HCT116 (cell line): ENCODE results near the gene ANKRD18A. TPM values are rescaled to one million over a fixed set of nuclear protein-coding genes. Genes with fewer than 3 reads are reported as not detected.
A peak's percentile ranks its signal among the peaks of the same experiment; 100 is the strongest.

Experiments
- ATAC-seq: fragments of 200-7000 bp; cut with Tn5 transposase; 2 replicates; pipeline ENCODE4 v1.9.1; 2020; ENCODE audit warnings: mild to moderate bottlenecking, moderate library complexity
- BruUV-seq: library from RNA; stranded (reverse); fragments of 400-500 nt; replicated peaks from 2 replicates; lab custom pipeline; 2021; lab: Mats Ljungman, UMichigan
- CTCF ChIA-PET: fragments of 300-600 bp; sonication (Branson Sonifier 250); formaldehyde crosslinking; loops from one replicate; lab custom pipeline; 2021; ENCODE audit warnings: antibody characterized with exemption; lab: Charles Lee
- POLR2A ChIA-PET: fragments of 300-600, 350-600 bp; sonication (Branson Sonifier 250); formaldehyde crosslinking; loops from one replicate; lab custom pipeline; 2021; ENCODE audit warnings: antibody characterized with exemption; lab: Charles Lee
- RAD21 ChIA-PET, 2 experiments: fragments of 300-600 bp; sonication (Branson Sonifier 250); formaldehyde crosslinking; loops; one replicate each; lab custom pipeline; 2023; ENCODE audit warnings: low total read pairs in 2 of 2; ENCODE audit not compliant: uncharacterized antibody in 2 of 2, unreplicated experiment in 2 of 2, low non-redundant PET in 1 of 2; lab: Charles Lee
- DNase-seq: peaks from one replicate; pipeline ENCODE4 v3.0.0-alpha.2; 2010; ENCODE audit warnings: low read depth, low spot score
- H2AFZ ChIP-seq: fragments of 200-600 bp; shearing (Covaris generic), sonication (generic); 2 replicates; pipeline ENCODE4 v1.6.1; 2017; ENCODE audit warnings: low read depth, mixed run types, mixed read lengths, antibody characterized with exemption, low read length; ENCODE audit not compliant: poor library complexity, severe bottlenecking
- H3K27ac ChIP-seq: 2 replicates; pipeline ENCODE4 v1.5.1; 2012; ENCODE audit warnings: low read depth, low read length
- H3K27me3 ChIP-seq: fragments of 200-600 bp; sonication (generic); 2 replicates; pipeline ENCODE4 v1.6.1; 2016; ENCODE audit warnings: mixed run types, low read length, mixed read lengths; ENCODE audit not compliant: insufficient read depth
- H3K36me3 ChIP-seq, 2 experiments: fragments of 200-500 bp in 1 of 2; fragments of 200-600 bp in 1 of 2; sonication (Bioruptor generic) in 1 of 2; sonication (generic) in 1 of 2; 2 replicates each; pipeline versions ENCODE4 v1.5.1 to v1.6.1; 2014 to 2016; ENCODE audit warnings: low read length in 2 of 2, inconsistent platforms in 1 of 2, mixed read lengths in 1 of 2, mixed run types in 1 of 2; ENCODE audit not compliant: insufficient read depth in 2 of 2, control insufficient read depth in 1 of 2
- H3K4me1 ChIP-seq, 2 experiments: fragments of 200-600 bp in 1 of 2; sonication (generic) in 1 of 2; 2 replicates each; pipeline versions ENCODE4 v1.5.1 to v1.6.1; 2012 to 2017; ENCODE audit warnings: low read length in 2 of 2, inconsistent platforms in 1 of 2, mild to moderate bottlenecking in 1 of 2, mixed read lengths in 1 of 2, mixed run types in 1 of 2, moderate library complexity in 1 of 2; ENCODE audit not compliant: insufficient read depth in 2 of 2, control insufficient read depth in 1 of 2
- H3K4me2 ChIP-seq: fragments of 200-600 bp; sonication (generic); 2 replicates; pipeline ENCODE4 v1.6.1; 2017; ENCODE audit warnings: mixed run types, low read length, mixed read lengths
- H3K4me3 ChIP-seq, 2 experiments: fragments of 200-600 bp in 1 of 2; sonication (generic) in 1 of 2; replicated peaks in 1 of 2; 2 replicates each; pipeline ENCODE4 v1.5.1; 2011 to 2016; ENCODE audit warnings: low read length in 2 of 2, control low read depth in 1 of 2, low read depth in 1 of 2, mild to moderate bottlenecking in 1 of 2, mixed read lengths in 1 of 2, mixed run types in 1 of 2
- H3K79me2 ChIP-seq: fragments of 200-600 bp; sonication (generic); 2 replicates; pipeline ENCODE4 v1.6.1; 2017; ENCODE audit warnings: mild to moderate bottlenecking, mixed run types, low read length, moderate library complexity, mixed read lengths; ENCODE audit not compliant: insufficient read depth
- H3K9ac ChIP-seq: fragments of 200-600 bp; sonication (generic); 2 replicates; pipeline ENCODE4 v1.6.1; 2016; ENCODE audit warnings: low read length, mixed read lengths
- H3K9me2 ChIP-seq: fragments of 200-600 bp; sonication (generic), shearing (Covaris generic); 2 replicates; pipeline ENCODE4 v1.6.1; 2017; ENCODE audit warnings: mixed run types, mild to moderate bottlenecking, moderate library complexity; ENCODE audit not compliant: insufficient read depth
- H3K9me3 ChIP-seq, 2 experiments: fragments of 200-500 bp in 1 of 2; fragments of 200-600 bp in 1 of 2; sonication (Bioruptor generic) in 1 of 2; sonication (generic) in 1 of 2; 2 replicates each; pipeline ENCODE4 v1.6.1; 2014 to 2017; ENCODE audit warnings: low read length in 2 of 2, mixed read lengths in 2 of 2, inconsistent platforms in 1 of 2, low read depth in 1 of 2, mild to moderate bottlenecking in 1 of 2, mixed run types in 1 of 2, moderate library complexity in 1 of 2; ENCODE audit not compliant: control insufficient read depth in 1 of 2, insufficient read depth in 1 of 2
- H4K20me1 ChIP-seq: fragments of 200-600 bp; sonication (generic), shearing (Covaris generic); 2 replicates; pipeline ENCODE4 v1.6.1; 2017; ENCODE audit warnings: mixed run types, mild to moderate bottlenecking, moderate library complexity; ENCODE audit not compliant: insufficient read depth
- EGR1 ChIP-seq: IDR thresholded peaks from 2 replicates; pipeline ENCODE4 v1.6.1; 2012; ENCODE audit warnings: low read depth
- EZH2 ChIP-seq: fragments of 200-600 bp; sonication (generic); IDR thresholded peaks from 2 replicates; pipeline ENCODE4 v1.6.1; 2017; ENCODE audit warnings: antibody characterized with exemption, mixed run types
- RAD21 ChIP-seq: IDR thresholded peaks from 2 replicates; pipeline ENCODE4 v1.6.1; 2012; ENCODE audit warnings: low read depth, mild to moderate bottlenecking
- SRF ChIP-seq: IDR thresholded peaks from 2 replicates; pipeline ENCODE4 v1.6.1; 2012; ENCODE audit warnings: low read depth
- YY1 ChIP-seq: IDR thresholded peaks from 2 replicates; pipeline ENCODE4 v1.6.1; 2011; ENCODE audit warnings: low read length, low read depth, moderate library complexity, mild to moderate bottlenecking; ENCODE audit not compliant: insufficient replicate concordance; ENCODE audit errors: extremely low read depth
- intact Hi-C: fragments of 100-400 bp; cut with micrococcal nuclease; formaldehyde crosslinking; loops from 2 replicates; pipeline ENCODE4 v1.10.0; 2022
- total RNA-seq: library from RNA; stranded (reverse); gene quantifications from one replicate; pipeline ENCODE4 v1.2.1, GENCODE V29; 2021; ENCODE audit not compliant: unreplicated experiment
- TF ChIP-seq, protein P1 (sequence below), 3 experiments: fragments of 200-600 bp in 1 of 3; sonication (generic) in 1 of 3; IDR thresholded peaks in 2 of 3; conservative IDR thresholded peaks in 1 of 3; 2 replicates each; pipeline ENCODE4 v1.5.1; 2012 to 2017; ENCODE audit warnings: low read depth in 2 of 3, low read length in 2 of 3, antibody characterized with exemption in 1 of 3, borderline replicate concordance in 1 of 3, control low read depth in 1 of 3, mild to moderate bottlenecking in 1 of 3, mixed read lengths in 1 of 3, mixed run types in 1 of 3, moderate library complexity in 1 of 3; ENCODE audit not compliant: insufficient read depth in 1 of 3

The ANKRD18A gene
- total RNA-seq, 1 experiment from 2014 or later: 24.2 TPM

DNA sequence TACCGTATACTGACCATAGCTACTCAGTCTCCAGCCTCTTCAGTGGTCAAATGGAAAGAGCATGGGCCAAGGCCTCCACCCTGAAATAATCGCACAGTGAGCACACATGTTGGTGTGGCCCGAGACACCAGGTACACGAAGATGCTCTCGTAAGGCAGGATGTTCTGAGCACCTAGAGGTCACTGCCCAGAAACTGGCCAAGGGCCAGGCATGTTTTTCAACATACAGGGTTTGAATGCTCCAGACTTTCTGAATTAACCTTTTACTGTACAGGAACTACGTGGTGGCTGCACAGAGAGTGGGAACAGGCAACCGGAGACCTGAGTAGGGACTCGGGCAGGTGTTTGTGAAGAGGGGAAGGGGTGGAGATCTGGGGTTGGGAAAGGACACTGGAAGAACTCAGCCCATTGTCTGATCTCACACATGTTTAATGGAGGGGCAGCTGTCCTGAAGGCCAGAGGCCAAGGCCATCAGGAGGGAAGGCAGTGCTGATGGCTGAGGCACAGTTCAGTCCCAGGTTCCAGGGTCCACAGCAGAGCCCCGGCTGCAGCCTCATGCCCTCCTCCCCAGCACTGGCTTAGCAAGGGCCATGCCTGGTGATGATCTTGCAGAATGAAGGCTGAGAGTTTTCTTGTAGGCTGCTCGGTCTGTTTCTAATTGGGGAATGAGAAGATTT is 48.5 kb upstream of the ANKRD18A start (continued):
- TF ChIP-seq, protein P1, sequence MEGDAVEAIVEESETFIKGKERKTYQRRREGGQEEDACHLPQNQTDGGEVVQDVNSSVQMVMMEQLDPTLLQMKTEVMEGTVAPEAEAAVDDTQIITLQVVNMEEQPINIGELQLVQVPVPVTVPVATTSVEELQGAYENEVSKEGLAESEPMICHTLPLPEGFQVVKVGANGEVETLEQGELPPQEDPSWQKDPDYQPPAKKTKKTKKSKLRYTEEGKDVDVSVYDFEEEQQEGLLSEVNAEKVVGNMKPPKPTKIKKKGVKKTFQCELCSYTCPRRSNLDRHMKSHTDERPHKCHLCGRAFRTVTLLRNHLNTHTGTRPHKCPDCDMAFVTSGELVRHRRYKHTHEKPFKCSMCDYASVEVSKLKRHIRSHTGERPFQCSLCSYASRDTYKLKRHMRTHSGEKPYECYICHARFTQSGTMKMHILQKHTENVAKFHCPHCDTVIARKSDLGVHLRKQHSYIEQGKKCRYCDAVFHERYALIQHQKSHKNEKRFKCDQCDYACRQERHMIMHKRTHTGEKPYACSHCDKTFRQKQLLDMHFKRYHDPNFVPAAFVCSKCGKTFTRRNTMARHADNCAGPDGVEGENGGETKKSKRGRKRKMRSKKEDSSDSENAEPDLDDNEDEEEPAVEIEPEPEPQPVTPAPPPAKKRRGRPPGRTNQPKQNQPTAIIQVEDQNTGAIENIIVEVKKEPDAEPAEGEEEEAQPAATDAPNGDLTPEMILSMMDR (IDR thresholded peaks at IDR 0.05 in 2 of 3, conservative IDR thresholded peaks at IDR 0.05 in 1 of 3; ENCODE audit: borderline replicate concordance in 1 of 3, insufficient read depth in 1 of 3, low read depth in 2 of 3, low read length in 2 of 3): no peak
- TF ChIP-seq YY1: no peak

DNA sequence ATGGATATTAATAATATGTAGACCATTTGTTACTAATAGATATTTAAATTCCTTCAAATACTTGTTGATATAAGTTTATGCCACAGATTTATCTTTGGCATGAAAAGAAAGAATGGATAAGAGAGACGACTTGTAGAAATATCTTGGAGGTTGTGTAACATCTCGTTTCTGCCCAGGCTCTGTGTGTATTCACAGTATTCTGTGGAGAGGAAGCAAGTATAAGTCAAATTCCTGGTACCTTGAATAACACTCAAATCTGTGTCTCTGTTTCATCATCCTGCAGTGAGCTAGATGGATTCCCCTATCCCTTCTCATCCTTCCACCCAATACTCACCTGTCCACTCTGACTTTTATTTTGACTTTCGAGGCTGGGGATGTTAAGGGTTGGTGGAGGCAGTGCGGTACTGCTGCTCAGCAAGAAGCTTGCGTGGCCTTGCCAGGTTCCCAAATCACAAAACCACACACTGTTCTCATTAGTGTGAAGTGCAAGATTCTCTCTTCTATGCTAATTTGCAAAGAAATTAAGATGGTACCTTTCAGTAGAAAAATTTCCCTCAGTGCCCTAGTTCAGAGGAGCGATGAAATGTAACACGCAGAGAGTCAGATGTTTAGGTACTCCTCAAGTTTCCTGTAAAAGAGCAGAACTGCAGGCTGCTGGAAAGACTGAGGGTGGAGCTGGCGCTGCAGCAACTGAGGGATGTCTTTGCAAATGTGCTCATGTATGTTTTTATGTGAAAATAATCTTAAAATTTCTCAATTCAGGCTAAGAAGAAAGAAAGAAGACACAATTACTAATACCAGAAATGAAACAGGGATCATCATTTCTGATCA is 42.6 kb upstream of the ANKRD18A start:
- no peaks in the 10 kb centered on the region for H3K9me3 ChIP-seq
- no peak overlapping the region for H3K27ac ChIP-seq
- H3K4me1 ChIP-seq: no peaks in the 10 kb centered on the region
- no TSS peak for BruUV-seq
- ChIA-PET RAD21 (no interaction called here), POLR2A (no interaction called here), CTCF (interaction anchor here (1.4 kb wide), 1 partner anchor 10 kb away, joined by 4 read pairs; no protein-coding TSS in a partner anchor)
- H3K4me3 ChIP-seq: no peak overlapping the region
- DNase-seq (no peak), ATAC-seq (no peak)
- TF ChIP-seq RAD21 (peak; percentile 61), EGR1 (no peak), EZH2 (no peak), SRF (no peak)
- TF ChIP-seq, protein P1 (IDR thresholded peaks at IDR 0.05 in 2 of 3, conservative IDR thresholded peaks at IDR 0.05 in 1 of 3; ENCODE audit: borderline replicate concordance in 1 of 3, insufficient read depth in 1 of 3, low read depth in 2 of 3, low read length in 2 of 3): peak; percentile 34 to 49 (median 36); a peak in 5 of 6 replicates
- no peaks in the 10 kb centered on the region for H3K9me2 ChIP-seq
- no peak overlapping the region for H3K4me2 ChIP-seq
- H3K9ac ChIP-seq: no peak overlapping the region
- no peaks in the 10 kb centered on the region for H3K79me2 ChIP-seq
- intact Hi-C loops: no loop called here
- H3K36me3 ChIP-seq: no peaks in the 10 kb centered on the region
- H4K20me1 ChIP-seq: no peaks in the 10 kb centered on the region
- H2AFZ ChIP-seq: no peak overlapping the region
- H3K27me3 ChIP-seq: no peaks in the 10 kb centered on the region
